Erythroblast (primary cell): ENCODE data around the gene GNG7.
A peak's percentile ranks its signal among the peaks of the same experiment; 100 is the strongest.
"Not testable (repeated sequence)": the region's sequence is repeated elsewhere in the genome, so short reads cannot be mapped to it uniquely, and the experiment has no call there.

Experiments used
- DNase-seq, 2 experiments: peaks; one replicate each; lab custom pipeline; 2025; lab: John Stamatoyannopoulos, UW
- GATA1 ChIP-seq: IDR thresholded peaks from 2 replicates; pipeline ENCODE4 v1.6.1; 2011; ENCODE audit warnings: low read depth, mild to moderate bottlenecking, control low read depth, low read length, moderate library complexity
- POLR2A ChIP-seq: IDR thresholded peaks from 2 replicates; pipeline ENCODE4 v1.6.1; 2011; ENCODE audit warnings: mild to moderate bottlenecking, low read length

Gene GNG7

GRCh38 chr19:2685204-2685704, 17.2 kb downstream of the GNG7 start:
- no peak for DNase-seq
- no peak for TF ChIP-seq POLR2A

GRCh38 chr19:2683430-2684003, 19.0 kb downstream of the GNG7 start:
- no peak for DNase-seq
- TF ChIP-seq POLR2A (no peak), GATA1 (no peak)

GRCh38 chr19:2680808-2681207, 21.7 kb downstream of the GNG7 start:
- TF ChIP-seq POLR2A, result no peak
- no peak for TF ChIP-seq GATA1
- DNase-seq, result no peak

GRCh38 chr19:2679439-2679838, 23.1 kb downstream of the GNG7 start:
- TF ChIP-seq GATA1, result no peak
- no peak for DNase-seq

GRCh38 chr19:2678948-2679347, 23.5 kb downstream of the GNG7 start:
- not testable (repeated sequence) for DNase-seq

GRCh38 chr19:2678044-2678671, 24.3 kb downstream of the GNG7 start:
- DNase-seq, result no peak
- TF ChIP-seq POLR2A (no peak), GATA1 (no peak)

- DNase-seq, result no peak
- TF ChIP-seq GATA1 (no peak), POLR2A (no peak)
Measured at GRCh38 chr19:2676823-2677222, 25.7 kb downstream of the GNG7 start.

- no peak for TF ChIP-seq POLR2A
- TF ChIP-seq GATA1, result no peak
- DNase-seq, result no peak
Measured at GRCh38 chr19:2675892-2676291, 26.6 kb downstream of the GNG7 start.

- no peak for DNase-seq
- TF ChIP-seq GATA1 (no peak), POLR2A (no peak)
Measured at GRCh38 chr19:2670217-2670616, 32.3 kb downstream of the GNG7 start.

- TF ChIP-seq POLR2A (no peak), GATA1 (no peak)
Measured at GRCh38 chr19:2668175-2668763, 34.2 kb downstream of the GNG7 start.

GRCh38 chr19:2667349-2667748, 35.1 kb downstream of the GNG7 start:
- not testable (repeated sequence) for DNase-seq

More at GRCh38 chr19:2668175-2668763, 34.2 kb downstream of the GNG7 start:
- DNase-seq, result no peak

GRCh38 chr19:2666344-2666994, 36.0 kb downstream of the GNG7 start:
- TF ChIP-seq POLR2A (no peak), GATA1 (no peak)
- DNase-seq, result no peak

GRCh38 chr19:2665103-2665502, 37.4 kb downstream of the GNG7 start:
- TF ChIP-seq POLR2A (no peak), GATA1 (no peak)
- no peak for DNase-seq

- no peak for TF ChIP-seq POLR2A
- TF ChIP-seq GATA1, result no peak
- DNase-seq, result no peak
Measured at GRCh38 chr19:2663920-2664571, 38.4 kb downstream of the GNG7 start.

GRCh38 chr19:2661615-2662014, 40.9 kb downstream of the GNG7 start:
- TF ChIP-seq POLR2A (no peak), GATA1 (no peak)
- peak in 1 of 2 experiments; percentile 25 for DNase-seq
